Activated B cell treated with CpG ODN at 0.5 μM for 24 hours (primary cell): ENCODE measurements around the gene BAK1. TPM values are rescaled to one million over a fixed set of nuclear protein-coding genes. Genes with fewer than 3 reads are reported as not detected.

Experiments
- ATAC-seq: fragments of 200-7000 bp; cut with Tn5 transposase; one replicate; pipeline ENCODE4 v1.10.0; 2021; ENCODE audit warnings: low read depth, mild to moderate bottlenecking, moderate library complexity
- CTCF ChIA-PET: fragments of 350-600 bp; sonication (Branson Sonifier 250); formaldehyde crosslinking; loops from one replicate; lab custom pipeline; 2021; ENCODE audit warnings: antibody characterized with exemption; lab: Charles Lee
- POLR2A ChIA-PET: fragments of 350-600 bp; sonication (Branson Sonifier 250); formaldehyde crosslinking; loops from one replicate; lab custom pipeline; 2021; ENCODE audit warnings: antibody characterized with exemption; lab: Charles Lee
- DNase-seq: peaks from one replicate; pipeline ENCODE4 v3.0.0; 2022
- H3K27ac Mint-ChIP-seq: one replicate; pipeline ENCODE4 v1.8.0; 2020; ENCODE audit warnings: mixed read lengths
- H3K27me3 Mint-ChIP-seq: one replicate; pipeline ENCODE4 v1.8.0; 2021; ENCODE audit warnings: mixed read lengths
- H3K36me3 Mint-ChIP-seq: one replicate; pipeline ENCODE4 v1.8.0; 2021; ENCODE audit warnings: low read depth, mixed read lengths
- H3K4me1 Mint-ChIP-seq: one replicate; pipeline ENCODE4 v1.8.0; 2021; ENCODE audit warnings: mixed read lengths
- H3K4me3 Mint-ChIP-seq: one replicate; pipeline ENCODE4 v1.8.0; 2020; ENCODE audit warnings: mild to moderate bottlenecking, mixed read lengths
- H3K9me3 Mint-ChIP-seq: one replicate; pipeline ENCODE4 v1.8.0; 2020; ENCODE audit warnings: mixed read lengths
- CTCF ChIP-seq: fragments of 200-600 bp; IDR thresholded peaks from one replicate; pipeline ENCODE4 v1.8.0; 2022; ENCODE audit warnings: antibody characterized with exemption, mild to moderate bottlenecking
- intact Hi-C: fragments of 100-400 bp; cut with micrococcal nuclease; formaldehyde crosslinking; loops from one replicate; pipeline ENCODE4 v1.15.1; 2024
- total RNA-seq: library from RNA; stranded (reverse); gene quantifications from 2 replicates; pipeline ENCODE4 v1.2.3, GENCODE V29; 2022

Gene BAK1
- total RNA-seq, 1 donor from 2014 or later, result 29.5 TPM

GRCh38 chr6:33604941-33605854 lies 25.1 kb upstream of the BAK1 start:
- ATAC-seq, result no peak
- Mint-ChIP-seq H3K4me1 (peaks cover 25% of the 10 kb centered on the region), H3K27me3 (no peaks in the 10 kb centered on the region), H3K36me3 (no peaks in the 10 kb centered on the region), H3K9me3 (no peaks in the 10 kb centered on the region), H3K27ac (no peak overlapping the region), H3K4me3 (no peak overlapping the region)
- intact Hi-C loops, result no loop called here
- ChIA-PET POLR2A (interaction anchor here (0.7 to 1.6 kb wide), 2 partner anchors 15 to 103 kb away, joined by 3 to 4 read pairs; no protein-coding TSS in a partner anchor), CTCF (interaction anchor here (3.4 kb wide), 1 partner anchor 19 kb away, joined by 66 read pairs; no protein-coding TSS in a partner anchor)
- DNase-seq, result no peak
- TF ChIP-seq CTCF, result no peak

- no peak for ATAC-seq
- Mint-ChIP-seq H3K4me1 (peaks cover 14% of the 10 kb centered on the region), H3K27me3 (no peaks in the 10 kb centered on the region), H3K36me3 (no peaks in the 10 kb centered on the region), H3K4me3 (no peak overlapping the region), H3K27ac (no peak overlapping the region), H3K9me3 (no peaks in the 10 kb centered on the region)
- no peak for DNase-seq
- no peak for TF ChIP-seq CTCF
- CTCF ChIA-PET, result no interaction called here
- POLR2A ChIA-PET, result no interaction called here
- intact Hi-C loops, result no loop called here
Measured at GRCh38 chr6:33602180-33602579, 22.1 kb upstream of the BAK1 start.

GRCh38 chr6:33600761-33601160 lies 20.7 kb upstream of the BAK1 start:
- POLR2A ChIA-PET, result interaction anchor here (0.6 kb wide), 1 partner anchor 8 kb away, joined by 3 read pairs; no protein-coding TSS in a partner anchor
- Mint-ChIP-seq H3K4me3 (no peak overlapping the region), H3K4me1 (peaks cover 22% of the 10 kb centered on the region), H3K27me3 (no peaks in the 10 kb centered on the region), H3K9me3 (no peaks in the 10 kb centered on the region), H3K36me3 (no peaks in the 10 kb centered on the region), H3K27ac (no peak overlapping the region)
- DNase-seq (no peak), ATAC-seq (no peak)
- intact Hi-C loops, result no loop called here
- CTCF ChIA-PET, result no interaction called here
- no peak for TF ChIP-seq CTCF

GRCh38 chr6:33599413-33599938 lies 19.4 kb upstream of the BAK1 start:
- H3K4me3 Mint-ChIP-seq, result no peak overlapping the region
- ATAC-seq (no peak), DNase-seq (no peak)
- no peak overlapping the region for H3K27ac Mint-ChIP-seq
- no peaks in the 10 kb centered on the region for H3K27me3 Mint-ChIP-seq
- no peak for TF ChIP-seq CTCF
- no peaks in the 10 kb centered on the region for H3K9me3 Mint-ChIP-seq
- CTCF ChIA-PET, result interaction anchor here (0.9 kb wide), 1 partner anchor 8 kb away, joined by 3 read pairs; no protein-coding TSS in a partner anchor
- POLR2A ChIA-PET, result interaction anchor here (0.7 kb wide), 2 partner anchors 168 to 548 kb away, joined by 4 to 8 read pairs; no protein-coding TSS in a partner anchor
- intact Hi-C loops, result no loop called here
- no peaks in the 10 kb centered on the region for H3K36me3 Mint-ChIP-seq
- H3K4me1 Mint-ChIP-seq, result peaks cover 30% of the 10 kb centered on the region
